Aorta (tissue), 5 donors: ENCODE results near the gene CCL23. TPM values are rescaled to one million over a fixed set of nuclear protein-coding genes. Genes with fewer than 3 reads are reported as not detected.
A peak's percentile ranks its signal among the peaks of the same experiment; 100 is the strongest.

Experiments
- ATAC-seq: fragments of 200-7000 bp; cut with Tn5 transposase; one replicate; pipeline ENCODE4 v1.9.1; 2022; ENCODE audit warnings: moderate library complexity; ENCODE audit not compliant: low FRiP score
- DNase-seq, 2 donors: peaks; one replicate each; pipeline ENCODE4 v3.0.0-alpha.2; 2020
- H3K27ac ChIP-seq, 2 donors: one replicate each; pipeline ENCODE4 v1.5.1; 2013; ENCODE audit warnings: low read length in 2 of 2, mild to moderate bottlenecking in 2 of 2, moderate library complexity in 2 of 2, control low read depth in 1 of 2, inconsistent platforms in 1 of 2, low read depth in 1 of 2
- H3K27me3 ChIP-seq, 2 donors: one replicate each; pipeline ENCODE4 v1.6.1; 2013; ENCODE audit warnings: control low read depth in 1 of 2, low read length in 1 of 2, mild to moderate bottlenecking in 1 of 2, moderate library complexity in 1 of 2; ENCODE audit not compliant: insufficient read depth in 2 of 2, control insufficient read depth in 1 of 2
- H3K36me3 ChIP-seq, 2 donors: one replicate each; pipeline ENCODE4 v1.6.1; 2013; ENCODE audit warnings: control low read depth in 1 of 2, low read length in 1 of 2, mild to moderate bottlenecking in 1 of 2; ENCODE audit not compliant: insufficient read depth in 2 of 2, control insufficient read depth in 1 of 2
- H3K4me1 ChIP-seq, 2 donors: one replicate each; pipeline ENCODE4 v1.6.1; 2013; ENCODE audit warnings: low read length in 2 of 2, control low read depth in 1 of 2, mild to moderate bottlenecking in 1 of 2, moderate library complexity in 1 of 2; ENCODE audit not compliant: insufficient read depth in 2 of 2, control insufficient read depth in 1 of 2
- H3K4me3 ChIP-seq, 2 donors: one replicate each; pipeline ENCODE4 v1.5.1; 2013; ENCODE audit warnings: low read length in 2 of 2, control low read depth in 1 of 2, mild to moderate bottlenecking in 1 of 2
- H3K9me3 ChIP-seq: one replicate; pipeline ENCODE4 v1.6.1; 2013; ENCODE audit warnings: mild to moderate bottlenecking, low read length; ENCODE audit not compliant: control insufficient read depth
- WGBS, 2 donors: extraction: QIAGEN DNeasy Blood & Tissue Kit; methylation state at CpG; one replicate each; pipeline ENCODE4 v1.1.7; 2013; 5-methylcytosine and 5-hydroxymethylcytosine counted together
- intact Hi-C, 2 donors: fragments of 100-400 bp; cut with DNase I; formaldehyde crosslinking; loops; one replicate each; pipeline versions ENCODE4 v1.14.2 to v1.15.0; 2022
- polyA plus RNA-seq, 2 donors: library from polyadenylated mRNA; stranded (reverse); fragments of 200-250 nt; gene quantifications; one replicate each; pipeline ENCODE4 v1.2.3, GENCODE V29; 2013
- total RNA-seq, 2 donors: library from RNA; stranded (reverse); fragmentation: NEBNext Ultra II Directional; extraction: Animal tissue kit (Norgen Biotek cat#: 25700); gene quantifications; one replicate each; pipeline ENCODE4 v1.2.1, GENCODE V29; 2021
- donor health status: healthy with polysubstance abuse.
- donor health status: Bipolar disorder and iron deficiency.
- donor health status: DM: no; HTN: no; CAD: no.
- donor health status: DM: no; HTN: no; CAD: no.
- donor health status: DM: yes; HTN: yes; CAD: no.

Gene CCL23
- total and polyA plus RNA-seq, 4 donors = 5.6 to 8.6 TPM; not detected in 2

- 39 to 45% methylated on average over 8 of the region's 8 CpGs for WGBS, 2 donors
- Histone ChIP-seq H3K4me3 (no peak overlapping the region), H3K36me3 (no peaks in the 10 kb centered on the region), H3K27me3 (no peaks in the 10 kb centered on the region), H3K27ac (no peak overlapping the region), H3K4me1 (no peaks in the 10 kb centered on the region), H3K9me3 (no peaks in the 10 kb centered on the region)
- ATAC-seq (peak; percentile 72), DNase-seq (peak; percentile 74 to 82)
- intact Hi-C loops = loop anchor here (10.0 kb wide), 2 partner anchors 175 to 515 kb away; partner anchors contain the start of gene ZNHIT3 (in 2 of the 2)
These were observed 48.0 kb downstream of the CCL23 start for GRCh38 chr17:35969558-35970380.

- ATAC-seq = no peak
- H3K36me3 ChIP-seq = no peaks in the 10 kb centered on the region
- no peak for DNase-seq
- H3K9me3 ChIP-seq = no peaks in the 10 kb centered on the region
- 80 to 81% methylated on average over 10 of the region's 10 CpGs for WGBS, 2 donors
- intact Hi-C loops = loop anchor here (10.0 kb wide), 2 partner anchors 176 to 516 kb away; partner anchors contain the start of gene ZNHIT3 (in 2 of the 2)
- H3K27me3 ChIP-seq = no peaks in the 10 kb centered on the region
- no peaks in the 10 kb centered on the region for H3K4me1 ChIP-seq
- no peak overlapping the region for H3K27ac ChIP-seq
- H3K4me3 ChIP-seq = no peak overlapping the region
These were observed 49.2 kb downstream of the CCL23 start for GRCh38 chr17:35968520-35969054.

GRCh38 chr17:35965272-35965671 is 52.5 kb downstream of the CCL23 start:
- intact Hi-C loops = loop anchor here (10.0 kb wide), 2 partner anchors 180 to 520 kb away; partner anchors contain the start of gene ZNHIT3 (in 2 of the 2)
- no peaks in the 10 kb centered on the region for H3K9me3 ChIP-seq
- WGBS, 2 donors = 89 to 90% methylated on average over 7 of the region's 7 CpGs

GRCh38 chr17:35963663-35964062 is 54.1 kb downstream of the CCL23 start:
- DNase-seq (no peak), ATAC-seq (no peak)
- Histone ChIP-seq H3K27me3 (no peaks in the 10 kb centered on the region), H3K4me1 (no peaks in the 10 kb centered on the region), H3K9me3 (no peaks in the 10 kb centered on the region), H3K27ac (no peak overlapping the region), H3K4me3 (no peak overlapping the region), H3K36me3 (no peaks in the 10 kb centered on the region)
- intact Hi-C loops = loop anchor here (10.0 kb wide), 2 partner anchors 181 to 521 kb away; partner anchors contain the start of gene ZNHIT3 (in 2 of the 2)
- WGBS, 2 donors = 67% methylated on average over 6 of the region's 6 CpGs

More at GRCh38 chr17:35965272-35965671, 52.5 kb downstream of the CCL23 start:
- ATAC-seq = no peak
- H3K4me1 ChIP-seq = no peaks in the 10 kb centered on the region
- no peaks in the 10 kb centered on the region for H3K27me3 ChIP-seq
- no peak for DNase-seq
- no peak overlapping the region for H3K27ac ChIP-seq
- no peaks in the 10 kb centered on the region for H3K36me3 ChIP-seq
- H3K4me3 ChIP-seq = no peak overlapping the region

Other genes starting within 250 kb of the CCL23 start
- 1 to 10 TPM; 4.5 to 6.4 TPM for gene MMP28, start 222.3 kb downstream of the CCL23 start, total RNA-seq
- gene MMP28, start 222.3 kb downstream of the CCL23 start, polyA plus RNA-seq = 1 to 10 TPM; 1.5 to 5.4 TPM
- gene TAF15, start 208.5 kb downstream of the CCL23 start, total RNA-seq = 100 to 1,000 TPM; 136 to 167 TPM
- gene TAF15, start 208.5 kb downstream of the CCL23 start, polyA plus RNA-seq = 100 to 1,000 TPM in 1 of 2 donors, 10 to 100 TPM in 1; 86.2 to 143 TPM
- gene HEATR9, start 149.1 kb downstream of the CCL23 start, total RNA-seq = not detected
- gene HEATR9, start 149.1 kb downstream of the CCL23 start, polyA plus RNA-seq = not detected
- 1 to 10 TPM; 6.7 to 7.5 TPM for gene CCL5, start 137.6 kb downstream of the CCL23 start, total RNA-seq
- 1 to 10 TPM; 1.5 to 9.4 TPM for gene CCL5, start 137.6 kb downstream of the CCL23 start, polyA plus RNA-seq
- gene RDM1, start 87.2 kb downstream of the CCL23 start, total RNA-seq = not detected
- not detected for gene RDM1, start 87.2 kb downstream of the CCL23 start, polyA plus RNA-seq
- not detected for gene LYZL6, start 74.3 kb downstream of the CCL23 start, total RNA-seq
- not detected for gene LYZL6, start 74.3 kb downstream of the CCL23 start, polyA plus RNA-seq
- 1 to 10 TPM; 1.1 to 1.9 TPM for gene CCL16, start 36.5 kb downstream of the CCL23 start, total RNA-seq
- gene CCL16, start 36.5 kb downstream of the CCL23 start, polyA plus RNA-seq = not detected
- gene CCL14, start 31.2 kb downstream of the CCL23 start, total RNA-seq = 100 to 1,000 TPM; 136 to 224 TPM
- gene CCL14, start 31.2 kb downstream of the CCL23 start, polyA plus RNA-seq = 1 to 10 TPM; 4.0 to 8.8 TPM
- gene CCL15, start 16.4 kb downstream of the CCL23 start, total RNA-seq = not detected
- 1 to 10 TPM in 1 of 2 donors, not detected in 1; 7.1 TPM for gene CCL15, start 16.4 kb downstream of the CCL23 start, polyA plus RNA-seq
- gene CCL18, start 46.3 kb upstream of the CCL23 start, total RNA-seq = 10 to 100 TPM in 1 of 2 donors, 1 to 10 TPM in 1; 5.6 to 39.0 TPM
- 10 to 100 TPM in 1 of 2 donors, under 1 TPM in 1; 0.64 to 53.0 TPM for gene CCL18, start 46.3 kb upstream of the CCL23 start, polyA plus RNA-seq
- gene CCL3, start 72.2 kb upstream of the CCL23 start, total RNA-seq = 10 to 100 TPM in 1 of 2 donors, 1 to 10 TPM in 1; 6.6 to 17.9 TPM
- 10 to 100 TPM in 1 of 2 donors, 1 to 10 TPM in 1; 4.0 to 38.3 TPM for gene CCL3, start 72.2 kb upstream of the CCL23 start, polyA plus RNA-seq
- gene CCL4, start 85.9 kb upstream of the CCL23 start, total RNA-seq = 10 to 100 TPM in 1 of 2 donors, 1 to 10 TPM in 1; 6.4 to 12.5 TPM
- 10 to 100 TPM in 1 of 2 donors, 1 to 10 TPM in 1; 1.9 to 13.5 TPM for gene CCL4, start 85.9 kb upstream of the CCL23 start, polyA plus RNA-seq
- 10 to 100 TPM in 1 of 2 donors, 1 to 10 TPM in 1; 5.0 to 13.8 TPM for gene TBC1D3B, start 158.7 kb upstream of the CCL23 start, total RNA-seq
- 1 to 10 TPM in 1 of 2 donors, not detected in 1; 5.1 TPM for gene TBC1D3B, start 158.7 kb upstream of the CCL23 start, polyA plus RNA-seq
- gene CCL3L1, start 178.8 kb upstream of the CCL23 start, total RNA-seq = 1 to 10 TPM in 1 of 2 donors, not detected in 1; 1.3 TPM
- gene CCL3L1, start 178.8 kb upstream of the CCL23 start, polyA plus RNA-seq = under 1 TPM in 1 of 2 donors, not detected in 1; 0.63 TPM
- 1 to 10 TPM in 1 of 2 donors, under 1 TPM in 1; 0.94 to 1.4 TPM for gene CCL4L2, start 193.1 kb upstream of the CCL23 start, total RNA-seq
- gene CCL4L2, start 193.1 kb upstream of the CCL23 start, polyA plus RNA-seq = 1 to 10 TPM in 1 of 2 donors, under 1 TPM in 1; 0.41 to 4.5 TPM
- 1 to 10 TPM in 1 of 2 donors, not detected in 1; 1.1 TPM for gene TBC1D3I, start 246.6 kb upstream of the CCL23 start, total RNA-seq
- 1 to 10 TPM in 1 of 2 donors, under 1 TPM in 1; 0.75 to 2.6 TPM for gene TBC1D3I, start 246.6 kb upstream of the CCL23 start, polyA plus RNA-seq